HG02870 (cell line): Measurements from ENCODE around the gene SAV1.
"Not testable (repeated sequence)": the region's sequence is repeated elsewhere in the genome, so short reads cannot be mapped to it uniquely, and the experiment has no call there.

Experiments
- ATAC-seq: cut with Tn5 transposase; IDR thresholded peaks from one replicate; pipeline ENCODE4 v1.9.1; 2021; ENCODE audit warnings: mild to moderate bottlenecking, moderate library complexity; ENCODE audit not compliant: unreplicated experiment

SAV1 gene

DNA sequence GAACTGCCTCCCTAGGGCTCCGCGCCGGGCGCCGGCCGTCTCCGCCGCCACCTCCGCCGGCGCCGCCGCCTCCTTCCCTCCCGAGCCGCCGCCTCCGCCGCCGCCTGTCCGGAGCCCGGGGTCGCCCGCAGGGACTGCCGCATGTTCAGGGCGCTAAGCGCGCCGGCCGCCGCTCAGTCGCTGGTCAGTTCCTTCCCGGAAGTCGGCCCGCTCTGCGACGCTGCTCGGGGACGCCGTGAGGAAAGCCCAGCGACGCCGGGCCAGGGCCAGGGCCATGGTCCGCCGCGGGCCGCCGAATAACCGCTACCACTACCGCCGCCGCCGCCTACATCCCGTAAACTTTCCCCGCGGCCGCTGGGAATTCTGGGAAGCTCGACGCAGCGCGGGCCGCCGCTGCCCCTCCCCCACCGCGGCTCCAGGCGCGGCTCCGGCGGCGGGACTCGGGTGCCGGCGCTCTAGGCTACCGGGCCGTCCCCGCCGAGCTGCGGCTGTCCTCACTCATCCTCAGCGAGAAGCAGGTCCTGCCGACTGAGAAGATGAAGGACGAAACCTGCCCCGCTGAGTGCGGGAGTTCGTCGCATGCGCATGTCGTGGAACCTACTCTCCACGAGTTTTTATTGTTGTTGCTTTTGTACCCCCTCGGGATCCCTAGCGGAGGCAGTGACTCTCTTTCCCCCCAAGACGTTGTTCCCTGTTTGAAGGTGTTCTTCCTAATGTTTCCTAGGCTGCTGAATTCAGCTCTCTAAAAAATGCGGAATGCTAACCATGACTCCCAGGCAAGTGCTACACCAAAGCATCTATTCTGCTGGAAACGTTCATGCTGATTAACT, at the start of gene SAV1:
SAV1 (minus strand) TSS at position 311 of the 830 bp plus-strand sequence. CDS start 339 bp downstream, outside the sequence.
- ATAC-seq = peak; percentile 44

DNA sequence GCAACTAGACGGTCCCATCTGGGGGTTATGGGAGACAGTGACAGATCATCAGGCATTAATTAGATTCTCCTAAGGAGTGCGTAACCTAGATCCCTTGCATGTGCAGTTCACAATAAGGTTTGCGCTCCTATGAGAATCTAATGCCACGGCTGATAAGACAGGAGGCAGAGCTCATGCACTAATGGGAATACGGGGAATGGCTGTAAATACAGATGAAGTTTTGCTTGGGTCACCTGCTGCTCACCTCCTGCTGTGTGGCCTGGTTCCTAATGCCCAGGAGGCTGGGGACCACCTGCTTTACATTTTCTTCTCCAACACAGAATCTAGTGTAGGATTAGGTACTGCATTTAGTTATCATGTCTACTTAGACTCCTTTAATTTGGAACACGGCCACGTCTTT, 49.7 kb upstream of the SAV1 start:
- no peak for ATAC-seq

- ATAC-seq = peak; percentile 66
Measured at GRCh38 chr14:50714450-50715073, 46.5 kb upstream of the SAV1 start.

DNA sequence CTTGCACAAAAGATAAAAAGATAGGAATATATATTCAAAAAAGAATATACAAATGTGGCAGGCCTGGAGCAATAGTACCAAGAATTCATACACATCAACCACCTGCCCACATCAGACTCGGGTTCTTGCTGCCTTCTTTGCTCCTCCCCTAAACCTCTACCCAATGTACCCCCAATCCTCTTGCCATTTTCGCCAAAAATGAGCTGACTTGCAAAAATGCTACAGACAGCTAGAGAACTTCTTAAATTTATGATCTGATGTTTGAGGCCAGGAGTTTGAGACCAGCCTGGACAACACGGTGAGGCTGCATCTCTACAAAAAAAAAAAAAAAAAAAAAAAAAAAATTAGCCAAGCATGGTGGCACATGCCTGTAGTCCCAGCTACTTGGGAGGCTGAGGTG, 42.9 kb upstream of the SAV1 start:
- ATAC-seq = no peak

DNA sequence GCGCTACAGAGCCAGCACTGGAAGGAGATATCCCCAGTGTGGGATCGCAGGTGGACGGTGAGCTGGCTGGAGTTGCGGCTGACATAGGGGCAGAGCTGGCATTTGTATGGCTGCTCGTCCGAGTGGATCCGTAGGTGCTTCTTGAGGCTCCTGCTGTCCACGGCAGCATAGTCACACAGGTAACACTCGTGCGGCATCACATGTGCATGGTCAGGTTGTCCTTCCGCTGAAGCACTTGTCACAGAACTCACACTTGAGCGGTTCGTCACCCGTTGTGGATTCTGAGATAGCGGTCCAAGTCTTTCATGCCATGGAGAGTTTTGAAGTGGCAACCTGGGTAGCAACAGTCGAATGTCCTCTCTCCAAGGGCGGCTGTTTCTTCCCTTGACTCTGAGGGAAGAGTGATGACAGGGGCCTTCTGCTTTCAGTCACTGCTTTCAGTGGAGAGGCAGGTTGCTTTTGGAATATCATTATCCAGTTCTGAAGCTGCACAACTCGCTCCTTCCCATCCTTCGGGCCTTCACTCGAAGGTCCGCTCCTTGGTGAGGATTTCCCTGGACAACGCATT, 37.0 kb upstream of the SAV1 start:
- ATAC-seq = no peak

GRCh38 chr14:50704454-50705010, 36.4 kb upstream of the SAV1 start:
- no peak for ATAC-seq

DNA sequence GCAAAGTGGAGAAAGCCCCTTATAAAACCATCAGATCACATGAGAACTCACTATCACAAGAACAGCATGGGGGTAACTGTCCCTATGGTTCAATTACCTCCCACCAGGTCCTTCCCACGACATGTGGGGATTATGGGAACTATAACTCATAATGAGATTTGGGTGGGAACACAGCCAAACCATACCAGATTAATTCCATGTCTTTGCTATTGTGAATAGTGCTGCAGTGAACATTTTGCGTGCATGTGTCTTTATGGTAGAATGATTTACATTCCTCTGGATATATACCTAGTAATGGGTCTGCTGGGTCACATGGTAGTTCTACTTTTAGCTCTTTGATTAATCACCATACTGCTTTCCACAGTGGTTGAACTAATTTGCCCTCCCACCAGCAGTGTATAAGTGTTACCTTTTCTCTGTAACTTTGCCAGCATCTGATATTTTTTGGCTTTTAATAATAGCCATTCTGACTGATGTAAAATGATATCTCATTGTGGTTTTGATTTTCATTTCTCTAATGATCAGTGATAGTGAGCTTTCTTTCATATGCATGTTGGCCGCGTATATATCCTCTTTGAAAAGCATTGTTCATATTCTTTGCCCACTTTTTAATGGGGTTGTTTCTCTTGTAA, 29.7 kb upstream of the SAV1 start:
- no peak for ATAC-seq

DNA sequence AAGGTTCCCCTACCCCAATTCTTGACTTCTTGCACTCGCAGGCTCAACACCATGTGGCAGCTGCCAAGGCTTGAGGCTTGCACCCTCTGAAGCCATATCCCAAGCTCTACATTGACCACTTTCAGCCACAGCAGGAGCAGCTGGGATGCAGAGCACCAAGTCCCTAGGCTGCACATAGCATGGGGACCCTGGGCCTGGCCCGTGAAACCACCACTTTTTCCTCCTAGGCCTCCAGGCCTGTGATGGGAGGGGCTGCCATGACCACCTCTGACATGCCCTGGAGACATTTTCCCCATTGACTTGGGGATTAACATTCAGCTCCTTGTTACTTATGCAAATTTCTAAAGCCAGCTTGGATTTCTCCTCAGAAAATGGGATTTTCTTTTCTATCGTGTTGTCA, 26.2 kb upstream of the SAV1 start:
- ATAC-seq = not testable (repeated sequence)

DNA sequence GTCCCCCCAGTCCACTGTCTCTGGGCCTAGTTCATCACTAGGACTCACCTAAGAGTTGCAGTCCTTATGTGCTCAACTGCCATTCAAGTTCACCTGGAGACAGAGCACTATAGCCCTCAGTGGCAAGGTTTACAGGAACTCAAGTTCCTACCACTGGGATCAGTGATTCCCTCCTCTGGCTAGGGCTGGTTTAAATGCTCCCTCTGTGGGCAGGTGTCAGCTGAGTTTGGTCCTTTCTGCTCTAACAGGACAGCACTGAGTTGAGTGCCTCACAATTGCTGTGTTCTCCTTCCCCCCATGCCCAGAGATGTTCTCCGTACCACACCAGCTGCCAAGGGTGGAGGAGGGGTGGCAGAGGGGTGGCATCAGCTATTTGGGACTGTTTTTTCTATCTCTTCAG, 20.8 kb upstream of the SAV1 start:
- no peak for ATAC-seq

- no peak for ATAC-seq
Measured at GRCh38 chr14:50679674-50680073, 11.6 kb upstream of the SAV1 start.

GRCh38 chr14:50678163-50678562, 10.1 kb upstream of the SAV1 start:
- no peak for ATAC-seq

GRCh38 chr14:50677527-50678063, 9.5 kb upstream of the SAV1 start:
- peak; percentile 70 for ATAC-seq

- ATAC-seq = peak; percentile 40
Measured at GRCh38 chr14:50676814-50677516, 8.9 kb upstream of the SAV1 start.

- ATAC-seq = no peak
Measured at GRCh38 chr14:50675597-50675996, 7.5 kb upstream of the SAV1 start.

GRCh38 chr14:50670866-50671256, 2.8 kb upstream of the SAV1 start:
- no peak for ATAC-seq

GRCh38 chr14:50670196-50670865, 2.2 kb upstream of the SAV1 start:
- ATAC-seq = no peak

- no peak for ATAC-seq
Measured at GRCh38 chr14:50669441-50669986, 1.4 kb upstream of the SAV1 start.

GRCh38 chr14:50668826-50669143, 679 bp upstream of the SAV1 start:
- no peak for ATAC-seq

DNA sequence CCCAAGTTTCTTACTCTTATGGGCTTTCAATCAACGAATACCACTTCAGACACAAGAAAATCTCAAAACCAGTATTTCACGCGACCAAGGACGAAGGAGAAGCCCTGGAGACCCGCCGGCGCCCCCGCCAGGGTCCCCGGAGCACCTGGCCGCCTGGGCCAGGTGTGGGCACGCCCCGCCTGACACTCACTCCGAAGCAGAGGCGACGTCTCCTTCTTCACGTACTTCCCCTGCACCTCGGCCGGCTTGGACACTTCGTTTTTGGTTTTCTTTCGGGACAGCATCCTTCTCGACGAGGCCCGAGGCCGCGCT, 466 bp downstream of the SAV1 start:
- peak; percentile 35 for ATAC-seq
